Activated T-cell treated with anti-CD3 and anti-CD28 coated beads for 48 hours (primary cell): ENCODE data around the gene CCT8L2.
"Not testable (repeated sequence)": the region's sequence is repeated elsewhere in the genome, so short reads cannot be mapped to it uniquely, and the experiment has no call there.

Source experiments
- DNase-seq: peaks from one replicate; pipeline ENCODE4 v3.0.0-alpha.2; 2020; ENCODE audit warnings: low read depth

The CCT8L2 gene, protein sequence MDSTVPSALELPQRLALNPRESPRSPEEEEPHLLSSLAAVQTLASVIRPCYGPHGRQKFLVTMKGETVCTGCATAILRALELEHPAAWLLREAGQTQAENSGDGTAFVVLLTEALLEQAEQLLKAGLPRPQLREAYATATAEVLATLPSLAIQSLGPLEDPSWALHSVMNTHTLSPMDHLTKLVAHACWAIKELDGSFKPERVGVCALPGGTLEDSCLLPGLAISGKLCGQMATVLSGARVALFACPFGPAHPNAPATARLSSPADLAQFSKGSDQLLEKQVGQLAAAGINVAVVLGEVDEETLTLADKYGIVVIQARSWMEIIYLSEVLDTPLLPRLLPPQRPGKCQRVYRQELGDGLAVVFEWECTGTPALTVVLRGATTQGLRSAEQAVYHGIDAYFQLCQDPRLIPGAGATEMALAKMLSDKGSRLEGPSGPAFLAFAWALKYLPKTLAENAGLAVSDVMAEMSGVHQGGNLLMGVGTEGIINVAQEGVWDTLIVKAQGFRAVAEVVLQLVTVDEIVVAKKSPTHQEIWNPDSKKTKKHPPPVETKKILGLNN

DNA sequence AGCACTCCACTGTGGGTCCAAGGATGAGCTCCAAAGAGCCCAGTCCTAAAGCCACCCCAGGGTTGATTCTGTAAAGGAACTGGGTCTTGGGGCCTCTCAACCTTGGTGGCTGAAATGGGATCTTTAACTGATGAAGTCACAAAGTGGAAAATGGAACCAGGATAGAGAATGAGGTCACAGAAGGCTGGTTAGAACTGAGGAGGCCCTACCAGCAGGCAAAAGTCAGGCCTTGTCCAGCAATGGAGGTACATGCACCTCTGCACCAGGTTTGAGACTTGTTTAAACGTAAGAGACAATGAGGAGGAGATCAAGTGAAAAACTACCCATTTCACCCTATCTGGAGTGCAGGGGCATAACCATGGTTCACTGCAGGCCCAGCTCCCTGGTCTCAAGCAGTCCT, at the start of gene CCT8L2:
TSS of gene CCT8L2 (minus strand) at position 101 of the 400 bp plus-strand sequence. CDS start 260 bp downstream, outside the sequence.
- DNase-seq, result not testable (repeated sequence)

GRCh38 chr22:16635442-16635841, 42.8 kb upstream of the CCT8L2 start:
- not testable (repeated sequence) for DNase-seq

DNA sequence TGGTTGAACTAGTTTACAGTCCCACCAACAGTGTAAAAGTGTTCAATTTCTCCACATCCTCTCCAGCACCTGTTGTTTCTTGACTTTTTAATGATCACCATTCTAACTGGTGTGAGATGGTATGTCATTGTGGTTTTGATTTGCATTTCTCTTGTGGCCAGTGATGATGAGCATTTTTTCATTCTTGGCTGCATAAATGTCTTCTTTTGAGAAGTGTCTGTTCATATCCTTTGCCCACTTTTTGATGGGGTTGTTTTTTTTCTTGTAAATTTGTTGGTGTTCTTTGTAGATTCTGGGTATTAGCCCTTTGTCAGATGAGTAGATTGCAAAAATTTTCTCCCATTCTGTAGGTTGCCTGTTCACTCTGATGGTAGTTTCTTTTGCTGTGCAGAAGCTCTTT, 41.5 kb upstream of the CCT8L2 start:
- DNase-seq, result not testable (repeated sequence)

DNA sequence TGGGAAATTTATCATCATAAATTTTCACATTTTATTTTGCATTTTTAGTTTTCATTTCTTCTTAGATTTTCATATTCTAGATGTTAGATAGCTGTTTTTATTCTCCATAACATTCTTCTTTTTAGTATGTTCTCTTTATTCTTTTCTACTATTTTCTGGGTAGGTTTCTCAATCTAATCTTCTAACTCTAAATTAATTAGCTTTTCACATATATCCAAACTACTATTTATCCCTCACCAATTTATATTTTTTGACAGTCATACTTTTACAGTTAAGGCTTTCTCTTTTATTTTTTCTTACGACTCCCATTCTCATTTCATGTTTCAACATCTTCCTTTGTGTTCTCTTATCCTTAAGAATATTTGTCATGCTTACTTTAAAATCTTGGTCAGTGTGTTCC, 35.9 kb upstream of the CCT8L2 start:
- DNase-seq, result not testable (repeated sequence)

- not testable (repeated sequence) for DNase-seq
Measured at GRCh38 chr22:16625018-16625417, 32.4 kb upstream of the CCT8L2 start.

- not testable (repeated sequence) for DNase-seq
Measured at GRCh38 chr22:16623595-16623994, 31.0 kb upstream of the CCT8L2 start.

- not testable (repeated sequence) for DNase-seq
Measured at GRCh38 chr22:16617516-16617915, 24.9 kb upstream of the CCT8L2 start.

- DNase-seq, result not testable (repeated sequence)
Measured at GRCh38 chr22:16616390-16616938, 23.9 kb upstream of the CCT8L2 start.

DNA sequence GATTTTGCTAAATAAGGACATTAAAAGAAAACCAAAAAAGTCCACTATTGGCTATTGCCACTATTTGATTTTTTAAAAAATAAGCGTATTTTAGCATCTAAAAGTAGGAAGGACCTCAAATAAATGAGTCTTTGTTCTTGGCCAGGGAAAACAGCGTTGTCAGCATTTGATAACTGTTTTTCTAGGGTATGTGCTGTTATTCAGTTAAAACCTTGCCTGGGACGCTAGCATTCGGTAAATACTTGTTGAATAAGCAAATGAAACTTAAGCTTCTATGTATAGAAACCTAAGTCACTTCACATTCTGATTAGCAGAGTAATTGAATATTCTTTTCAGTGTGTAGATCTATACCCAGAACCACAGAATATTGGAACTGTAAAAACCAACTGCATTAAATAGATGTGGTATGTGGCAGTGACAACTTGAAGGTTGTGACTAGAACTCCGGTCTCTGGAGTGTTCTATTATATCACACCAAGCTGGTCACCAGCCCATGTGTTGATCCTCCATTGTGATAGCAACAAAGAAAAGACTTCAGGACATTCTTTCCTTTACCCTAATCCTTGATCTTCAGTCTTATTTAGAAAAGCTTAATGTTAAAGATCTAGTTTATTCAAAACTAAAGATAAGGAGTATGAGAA, 23.1 kb upstream of the CCT8L2 start:
- DNase-seq, result not testable (repeated sequence)

DNA sequence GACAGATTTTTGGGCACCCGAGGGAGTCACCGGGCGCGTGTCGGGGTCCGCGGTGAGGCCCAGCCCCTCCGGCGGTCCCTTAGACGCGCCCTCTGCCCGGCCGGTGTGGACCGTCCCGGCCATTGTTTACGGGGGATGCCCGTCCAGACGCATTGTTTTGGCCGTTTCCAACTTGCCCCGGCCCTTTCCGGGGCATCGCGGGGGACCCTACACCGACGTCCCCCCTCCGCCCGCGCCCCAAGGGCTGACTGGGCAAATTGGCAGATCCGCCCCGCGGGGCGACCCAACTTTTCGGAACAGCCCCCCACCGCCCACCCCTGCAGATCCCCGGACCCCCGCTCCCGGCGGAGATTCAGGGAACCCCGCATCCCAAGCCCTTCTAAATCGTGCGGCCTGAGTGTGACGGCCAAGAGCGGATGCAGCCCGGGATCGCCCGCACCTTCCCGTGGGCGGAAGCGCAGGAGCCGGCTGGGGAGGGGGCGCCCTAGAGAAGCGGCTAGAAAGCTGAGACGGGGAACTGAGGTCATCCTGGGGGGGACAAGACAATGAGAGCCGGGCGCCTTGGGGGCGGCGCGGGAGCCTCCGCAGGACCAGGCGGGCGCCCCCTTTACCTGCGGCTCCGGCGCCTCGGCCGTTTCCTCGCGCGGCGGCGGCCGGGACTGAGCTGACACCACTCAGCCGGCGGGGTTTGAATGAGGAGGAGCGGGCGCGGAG, 17.1 kb upstream of the CCT8L2 start:
- no peak for DNase-seq

DNA sequence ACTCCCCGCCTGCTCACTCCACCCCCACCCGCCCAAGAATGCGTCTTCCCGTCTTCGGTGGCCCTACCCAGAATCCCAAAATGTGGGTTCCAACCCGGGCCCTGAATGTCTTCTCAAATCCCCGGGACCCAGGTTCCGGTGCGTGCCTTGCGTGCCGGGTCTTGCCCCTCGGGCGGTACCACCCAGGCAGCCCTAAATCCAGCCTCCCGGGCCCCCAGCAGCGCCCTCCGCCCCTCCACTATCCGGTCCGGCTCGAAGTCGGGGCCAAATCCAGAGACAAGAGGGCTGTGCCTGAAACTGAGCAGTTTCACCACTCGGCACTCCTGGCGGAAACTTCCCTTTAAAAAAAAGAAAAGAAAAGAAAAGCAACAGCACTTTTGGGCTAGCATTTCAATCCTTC, 16.3 kb upstream of the CCT8L2 start:
- DNase-seq, result no peak

DNA sequence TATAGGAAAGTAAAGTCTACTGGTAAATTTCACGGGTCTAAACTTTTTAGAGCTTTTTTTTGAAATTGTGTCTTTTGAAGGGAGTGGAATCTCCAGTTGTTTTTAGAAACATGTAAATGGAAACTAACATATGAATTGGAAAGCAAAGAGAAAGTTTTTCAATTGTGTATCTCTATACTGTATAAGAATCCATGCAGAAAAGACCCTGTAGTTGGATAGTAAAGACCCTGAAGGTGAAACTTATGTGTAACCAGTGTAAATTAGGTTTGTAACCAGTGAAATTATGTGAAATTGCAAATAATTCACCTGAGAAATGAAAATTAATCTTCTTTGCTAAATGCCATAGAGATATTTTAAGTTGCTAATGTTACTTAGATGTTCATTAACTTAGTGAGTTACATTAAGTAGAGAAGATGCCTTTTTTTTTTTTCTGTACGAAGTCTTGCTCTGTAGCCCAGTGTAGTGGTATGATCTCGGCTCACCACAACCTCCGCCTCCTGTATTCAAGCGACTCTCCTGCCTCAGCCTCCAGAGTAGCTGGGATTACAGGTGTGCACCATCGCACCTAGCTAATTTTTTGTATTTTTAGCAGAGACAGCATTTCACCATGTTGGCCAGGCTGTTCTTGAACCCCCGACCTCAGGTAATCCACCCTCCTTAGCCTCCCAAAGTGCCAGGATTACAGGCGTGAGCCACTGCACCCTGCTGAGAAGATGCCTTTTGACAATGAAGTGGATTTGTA, 11.8 kb upstream of the CCT8L2 start:
- not testable (repeated sequence) for DNase-seq

DNA sequence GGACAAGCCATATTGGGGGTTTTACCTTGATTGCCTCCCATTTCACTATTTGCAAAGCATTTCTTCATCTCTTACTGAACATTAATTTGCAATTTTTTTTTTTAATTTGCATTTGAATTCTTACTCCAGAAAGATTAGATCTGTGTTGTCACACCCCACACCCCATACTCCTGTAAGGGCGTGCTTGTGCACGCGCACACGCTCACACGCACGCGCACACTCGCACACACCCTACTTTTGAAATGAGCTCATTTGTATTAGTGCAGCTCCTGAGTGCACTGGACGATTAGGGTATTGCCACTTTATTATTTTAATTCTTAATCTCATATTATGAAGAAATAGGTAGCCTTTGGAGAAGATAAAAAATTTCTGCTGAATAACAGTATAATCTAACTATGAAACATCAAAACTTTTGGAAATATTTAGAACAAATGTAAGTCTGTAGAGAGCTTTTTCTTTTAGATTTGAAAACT, 11.2 kb upstream of the CCT8L2 start:
- not testable (repeated sequence) for DNase-seq

GRCh38 chr22:16603448-16603768, 10.8 kb upstream of the CCT8L2 start:
- no peak for DNase-seq

GRCh38 chr22:16602728-16603447, 10.3 kb upstream of the CCT8L2 start:
- not testable (repeated sequence) for DNase-seq

- not testable (repeated sequence) for DNase-seq
Measured at GRCh38 chr22:16602224-16602727, 9.7 kb upstream of the CCT8L2 start.

DNA sequence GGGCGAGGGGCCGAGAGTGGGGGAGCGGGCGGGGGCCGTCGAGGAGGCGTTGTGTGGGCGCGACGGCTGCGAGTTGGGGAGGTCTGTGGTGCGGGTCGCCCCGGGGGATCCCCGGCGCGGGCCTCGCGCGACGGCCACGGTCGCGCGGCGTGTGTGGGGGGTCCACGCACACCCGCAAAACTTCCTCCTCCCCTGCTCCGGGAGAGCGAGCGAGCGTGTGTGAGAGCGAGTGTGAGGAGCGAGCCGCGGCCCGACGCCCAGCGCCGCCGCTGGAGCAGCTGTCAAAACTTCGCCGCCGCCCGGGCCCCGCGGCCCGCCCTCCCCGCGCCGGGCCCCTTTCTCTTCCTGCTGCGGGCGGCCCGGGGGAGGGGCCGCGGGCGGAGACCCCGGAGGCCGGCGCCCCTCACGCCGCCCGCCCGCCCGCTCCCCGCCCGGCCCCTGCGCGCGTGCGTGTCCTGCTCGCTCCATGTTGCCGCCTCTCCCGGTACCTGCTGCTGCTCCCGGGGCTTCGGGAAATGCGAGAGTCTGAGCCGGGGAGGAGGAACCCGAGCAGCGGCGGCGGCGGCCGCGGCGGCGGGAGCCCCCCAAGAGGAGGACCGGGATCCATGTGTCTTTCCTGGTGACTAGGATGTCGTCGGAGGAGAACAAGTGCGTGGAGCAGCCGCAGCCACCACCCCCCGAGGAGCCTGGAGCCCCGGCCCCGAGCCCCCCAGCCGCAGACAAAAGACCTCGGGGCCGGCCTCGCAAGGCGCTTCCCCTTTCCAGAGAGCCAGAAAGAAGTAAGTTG, 9.0 kb upstream of the CCT8L2 start:
- DNase-seq, result peak; percentile 3

- peak; percentile 23 for DNase-seq
Measured at GRCh38 chr22:16600644-16601436, 8.2 kb upstream of the CCT8L2 start.

GRCh38 chr22:16599648-16600047, 7.0 kb upstream of the CCT8L2 start:
- not testable (repeated sequence) for DNase-seq
